Forelimb muscle (tissue), 1 donor: ENCODE data around the gene FOLR2. TPM values are rescaled to one million over a fixed set of nuclear protein-coding genes. Genes with fewer than 3 reads are reported as not detected.
"Not testable (repeated sequence)": the region's sequence is repeated elsewhere in the genome, so short reads cannot be mapped to it uniquely, and the experiment has no call there.

ENCODE experiments used
- DNase-seq: peaks from one replicate; pipeline ENCODE4 v3.0.0-alpha.2; 2013; ENCODE audit warnings: low read depth
- polyA plus RNA-seq: library from polyadenylated mRNA; unstranded; fragments of 120-200 nt; gene quantifications from one replicate; pipeline ENCODE4 v1.2.1, GENCODE V29; 2013; ENCODE audit not compliant: insufficient read length

Gene FOLR2
- 19.8 TPM for polyA plus RNA-seq

DNA sequence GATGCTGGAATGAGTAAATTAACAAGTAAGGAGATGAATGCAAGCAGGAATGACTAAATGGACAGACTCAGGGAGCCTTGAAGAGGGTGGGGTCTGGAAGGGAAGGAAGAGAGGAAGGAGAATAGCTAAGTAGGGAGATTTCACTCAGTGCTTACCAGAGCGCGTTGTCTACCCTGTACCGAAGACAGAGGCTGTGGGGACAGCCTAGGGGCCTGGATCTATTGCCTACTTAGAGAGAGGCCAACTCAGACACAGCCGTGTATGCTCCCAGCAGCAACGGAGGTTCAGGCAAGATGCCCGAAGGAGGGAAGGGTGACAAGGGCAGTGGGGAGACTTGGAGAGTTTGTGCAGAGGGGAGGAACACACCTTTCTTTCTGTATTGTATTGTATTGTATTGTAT lies at the start of gene FOLR2:
Gene FOLR2, plus strand, starts transcription at position 157 of the 400 bp plus-strand sequence. CDS start 1,791 bp downstream, outside the sequence.
- no peak for DNase-seq

DNA sequence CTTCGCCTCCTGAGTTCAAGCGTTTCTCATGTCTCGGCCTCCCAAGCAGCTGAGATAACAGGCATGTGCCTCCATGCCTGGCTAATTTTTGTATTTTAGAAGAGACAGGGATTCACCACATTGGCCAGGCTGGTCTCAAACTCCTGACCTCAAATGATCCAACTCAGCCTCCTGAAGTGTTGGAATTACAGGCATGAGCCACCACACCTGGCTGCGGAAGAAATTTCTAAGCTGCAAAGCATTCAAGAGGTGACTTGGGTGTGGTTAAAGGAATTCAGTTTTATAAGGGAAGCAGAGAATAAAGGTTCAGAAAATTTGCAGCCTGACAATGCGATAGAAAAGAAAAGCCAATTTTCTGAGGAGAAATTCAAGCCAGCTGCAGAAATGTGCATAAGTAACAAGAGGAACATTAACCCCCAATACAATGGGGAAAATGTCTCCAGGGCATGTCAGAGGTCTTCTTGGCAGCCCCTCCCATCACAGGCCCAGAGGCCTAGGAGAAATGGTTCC lies 47.5 kb upstream of the FOLR2 start:
- not testable (repeated sequence) for DNase-seq

GRCh38 chr11:72169754-72170153 lies 46.8 kb upstream of the FOLR2 start:
- DNase-seq: not testable (repeated sequence)

DNA sequence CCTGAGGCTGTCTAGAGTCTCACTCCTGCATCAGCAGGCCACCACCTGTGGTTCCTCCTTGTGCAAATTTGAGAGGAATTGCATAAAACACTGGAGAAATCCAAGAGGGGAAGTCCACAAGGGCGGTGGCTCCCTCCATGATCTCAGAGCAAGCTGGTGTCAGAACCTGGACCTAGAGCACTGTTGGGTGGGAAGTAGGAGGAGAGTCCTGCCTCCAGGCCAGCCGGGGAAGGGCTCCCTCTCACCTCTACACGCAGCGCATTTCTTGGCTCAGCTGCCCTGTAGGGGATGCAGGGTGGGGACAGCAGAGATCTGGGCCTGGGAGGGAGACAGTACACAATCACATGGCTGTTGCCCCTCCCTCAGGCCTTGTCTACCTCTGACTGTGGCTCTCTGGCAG lies 44.6 kb upstream of the FOLR2 start:
- DNase-seq: not testable (repeated sequence)

GRCh38 chr11:72173291-72173690 lies 43.3 kb upstream of the FOLR2 start:
- DNase-seq: no peak

DNA sequence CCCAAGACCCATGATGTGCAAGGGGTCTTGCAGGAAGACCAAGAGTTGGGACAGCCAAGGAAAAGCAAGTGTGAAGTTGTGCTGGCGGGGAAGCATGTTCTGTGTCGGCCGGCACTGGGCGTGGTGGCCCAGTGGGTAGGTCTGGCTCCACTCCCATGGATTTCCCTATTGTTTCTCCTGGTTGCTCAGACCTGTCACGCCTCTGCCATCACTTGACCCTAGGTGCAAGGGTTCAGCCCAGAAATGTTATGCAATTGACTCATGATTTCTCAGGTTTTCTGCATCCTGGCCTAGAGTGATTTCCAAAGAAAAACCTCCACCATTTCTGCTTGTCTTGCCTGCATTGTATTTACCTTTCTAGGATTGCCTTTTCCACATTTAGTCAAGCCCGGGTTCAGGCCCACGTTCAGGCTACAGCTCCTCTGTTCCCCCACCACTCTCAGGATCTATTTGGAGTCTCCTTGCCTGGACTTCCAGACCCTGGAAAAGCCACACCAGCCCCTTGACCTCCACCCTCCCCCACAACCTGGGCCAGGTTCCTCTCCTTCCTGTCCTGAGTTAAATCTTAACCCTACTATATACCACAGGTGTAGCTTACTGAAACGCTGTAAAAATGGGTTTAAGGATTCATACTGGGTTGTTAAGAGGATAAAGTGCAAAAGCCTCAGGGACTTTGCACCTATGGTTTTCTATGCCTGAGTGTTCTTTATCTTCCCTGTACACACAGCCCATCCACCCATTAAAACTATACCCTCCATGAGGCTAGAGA lies 42.1 kb upstream of the FOLR2 start:
- no peak for DNase-seq

- DNase-seq: no peak
Observed at GRCh38 chr11:72177656-72178055, 38.9 kb upstream of the FOLR2 start.

GRCh38 chr11:72179049-72179803 lies 37.4 kb upstream of the FOLR2 start:
- DNase-seq: no peak

GRCh38 chr11:72179804-72180396 lies 36.7 kb upstream of the FOLR2 start:
- DNase-seq: no peak

GRCh38 chr11:72180892-72181552 lies 35.6 kb upstream of the FOLR2 start:
- DNase-seq: not testable (repeated sequence)

DNA sequence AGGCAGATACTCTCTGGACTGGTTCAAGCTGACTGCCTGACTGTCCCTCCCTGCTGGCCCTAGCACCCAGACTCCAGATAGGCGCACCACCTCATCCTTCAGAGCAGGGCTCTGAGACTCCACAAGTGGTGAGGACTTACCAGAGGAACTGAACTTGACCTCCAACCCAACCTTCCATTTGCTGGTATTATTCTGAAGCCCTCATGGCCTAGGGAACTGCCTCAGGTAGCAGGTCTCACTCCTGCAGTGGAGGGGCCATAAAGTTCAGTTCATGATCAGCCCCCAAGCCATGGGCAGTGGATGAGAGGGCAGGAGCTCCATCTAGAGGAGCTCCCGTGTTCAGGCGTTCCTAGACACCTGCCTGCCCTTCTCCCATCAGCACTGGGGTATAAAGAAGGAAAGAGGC lies 35.0 kb upstream of the FOLR2 start:
- not testable (repeated sequence) for DNase-seq

- no peak for DNase-seq
Observed at GRCh38 chr11:72188267-72188666, 28.3 kb upstream of the FOLR2 start.

- no peak for DNase-seq
Observed at GRCh38 chr11:72189455-72190250, 26.9 kb upstream of the FOLR2 start.

- DNase-seq: no peak
Observed at GRCh38 chr11:72190631-72191071, 25.9 kb upstream of the FOLR2 start.

DNA sequence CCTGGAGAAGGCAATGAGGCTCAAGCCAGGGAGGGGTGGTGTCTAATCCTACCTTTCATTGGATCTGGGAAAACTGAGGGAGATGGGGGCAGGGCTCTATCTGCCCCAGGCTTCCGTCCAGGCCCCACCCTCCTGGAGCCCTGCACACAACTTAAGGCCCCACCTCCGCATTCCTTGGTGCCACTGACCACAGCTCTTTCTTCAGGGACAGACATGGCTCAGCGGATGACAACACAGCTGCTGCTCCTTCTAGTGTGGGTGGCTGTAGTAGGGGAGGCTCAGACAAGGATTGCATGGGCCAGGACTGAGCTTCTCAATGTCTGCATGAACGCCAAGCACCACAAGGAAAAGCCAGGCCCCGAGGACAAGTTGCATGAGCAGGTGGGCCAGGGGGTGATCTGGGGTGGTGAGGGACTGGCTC lies 24.6 kb upstream of the FOLR2 start, which contains the start of gene FOLR1:
Gene FOLR1, plus strand, starts transcription at position 180 of the 421 bp plus-strand sequence. Its CDS starts 34 bp downstream, at position 214.
- no peak for DNase-seq

DNA sequence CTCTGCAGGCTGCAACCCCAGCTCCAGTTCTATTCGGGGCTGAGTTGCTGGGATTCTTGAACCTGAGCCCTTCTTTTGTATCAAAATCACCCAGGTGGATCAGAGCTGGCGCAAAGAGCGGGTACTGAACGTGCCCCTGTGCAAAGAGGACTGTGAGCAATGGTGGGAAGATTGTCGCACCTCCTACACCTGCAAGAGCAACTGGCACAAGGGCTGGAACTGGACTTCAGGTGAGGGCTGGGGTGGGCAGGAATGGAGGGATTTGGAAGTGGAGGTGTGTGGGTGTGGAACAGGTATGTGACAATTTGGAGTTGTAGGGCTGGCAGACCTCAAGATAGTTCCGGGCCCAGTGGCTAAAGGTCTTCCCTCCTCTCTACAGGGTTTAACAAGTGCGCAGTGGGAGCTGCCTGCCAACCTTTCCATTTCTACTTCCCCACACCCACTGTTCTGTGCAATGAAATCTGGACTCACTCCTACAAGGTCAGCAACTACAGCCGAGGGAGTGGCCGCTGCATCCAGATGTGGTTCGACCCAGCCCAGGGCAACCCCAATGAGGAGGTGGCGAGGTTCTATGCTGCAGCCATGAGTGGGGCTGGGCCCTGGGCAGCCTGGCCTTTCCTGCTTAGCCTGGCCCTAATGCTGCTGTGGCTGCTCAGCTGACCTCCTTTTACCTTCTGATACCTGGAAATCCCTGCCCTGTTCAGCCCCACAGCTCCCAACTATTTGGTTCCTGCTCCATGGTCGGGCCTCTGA lies 20.9 kb upstream of the FOLR2 start:
- no peak for DNase-seq

DNA sequence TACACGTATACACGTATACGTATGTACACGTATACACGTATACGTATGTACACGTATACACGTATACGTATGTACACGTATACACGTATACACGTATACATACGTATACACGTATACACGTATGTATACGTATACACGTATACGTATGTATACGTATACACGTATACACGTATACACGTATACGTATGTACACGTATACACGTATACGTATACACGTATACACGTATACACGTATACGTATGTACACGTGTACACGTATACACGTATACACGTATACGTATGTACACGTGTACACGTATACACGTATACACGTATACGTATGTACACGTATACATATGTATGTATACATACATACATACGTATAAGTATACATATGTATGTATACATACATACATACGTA lies 15.1 kb upstream of the FOLR2 start:
- DNase-seq: not testable (repeated sequence)

- DNase-seq: no peak
Observed at GRCh38 chr11:72202571-72202970, 14.0 kb upstream of the FOLR2 start.

DNA sequence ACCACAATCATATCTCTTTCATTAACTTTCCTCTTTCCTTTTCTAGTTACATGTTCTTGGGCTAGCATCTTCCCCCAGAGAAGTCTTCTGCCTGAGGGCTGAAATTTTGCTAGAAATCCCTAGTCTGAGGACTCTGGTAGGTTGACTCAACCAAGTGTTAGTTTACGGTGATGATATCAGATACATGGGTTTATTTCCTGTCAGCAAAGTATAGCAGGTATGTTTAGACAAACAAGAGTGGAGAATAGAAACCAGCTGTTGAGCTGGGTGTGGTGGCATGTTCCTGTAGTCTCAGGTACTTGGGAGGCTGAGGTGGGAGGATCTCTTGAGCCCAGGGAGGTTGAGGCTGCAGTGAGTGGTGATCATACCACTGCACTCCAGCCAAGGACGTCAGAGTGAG lies 13.4 kb upstream of the FOLR2 start:
- DNase-seq: no peak

GRCh38 chr11:72204886-72205285 lies 11.7 kb upstream of the FOLR2 start:
- DNase-seq: no peak
